ENCODE data around the gene NDUFB2. TPM values are rescaled to one million over a fixed set of nuclear protein-coding genes. Genes with fewer than 3 reads are reported as not detected.

The NDUFB2 gene
- total and polyA plus RNA-seq, 2 donors (not counting 1 experiment from before 2014, with no cell fraction given), result 67.9 to 171 TPM

GRCh38 chr7:140746751-140747150 lies 50.2 kb downstream of the NDUFB2 start:
- intact Hi-C loops (cut with micrococcal nuclease), result no loop called here
- no peak overlapping the region for H3K4me3 ChIP-seq (ENCODE audit: control extremely low read depth in 1 of 5, extremely low read depth in 1 of 5, insufficient read depth in 1 of 5, low read depth in 2 of 5, low read length in 4 of 5)
- H4K20me1 ChIP-seq (ENCODE audit: control insufficient read depth, insufficient read depth, low read length, poor library complexity, severe bottlenecking), result no peaks in the 10 kb centered on the region
- Mint-ChIP-seq H3K27ac (no peak overlapping the region), H3K27me3 (no peaks in the 10 kb centered on the region), H3K9me3 (ENCODE audit: insufficient read depth) (no peaks in the 10 kb centered on the region), H3K4me1 (peaks cover 13% of the 10 kb centered on the region), H3K4me3 (no peak overlapping the region)
- CTCF ChIA-PET, result no interaction called here
- H2AFZ ChIP-seq (ENCODE audit: insufficient read depth, low read depth, low read length, poor library complexity, severe bottlenecking), result no peak overlapping the region
- H3K36me3 ChIP-seq (replicated peaks in 1 of 2; ENCODE audit: control extremely low read depth in 1 of 2, control insufficient read depth in 1 of 2, extremely low read depth in 1 of 2, insufficient read depth in 2 of 2, low read length in 1 of 2), result peaks cover 4 to 6% of the 10 kb centered on the region in 2 experiments
- DNase-seq (no peak), ATAC-seq (ENCODE audit: low read depth) (no peak)
- POLR2A ChIA-PET, result no interaction called here
- no peak overlapping the region for H3K9ac ChIP-seq (ENCODE audit: low read length)
- TF ChIP-seq CTCF (IDR thresholded peaks at IDR 0.05) (no peak), EZH2 (IDR thresholded peaks at IDR 0.05; ENCODE audit: borderline replicate concordance, insufficient read depth, low read depth, low read length, poor library complexity, severe bottlenecking) (no peak)
- H3K79me2 ChIP-seq (ENCODE audit: control insufficient read depth, insufficient read depth, low read length), result no peaks in the 10 kb centered on the region
- no peak overlapping the region for H3K4me2 ChIP-seq (replicated peaks; ENCODE audit: low read depth, low read length, poor library complexity, severe bottlenecking)
- H3K27me3 ChIP-seq (replicated peaks in 1 of 4; ENCODE audit: control extremely low read depth in 1 of 4, control insufficient read depth in 3 of 4, insufficient read depth in 4 of 4, low read length in 3 of 4), result no peaks in the 10 kb centered on the region
- no peaks in the 10 kb centered on the region for H3K9me3 ChIP-seq (ENCODE audit: control extremely low read depth in 1 of 3, control insufficient read depth in 2 of 3, insufficient read depth in 1 of 3, low read length in 2 of 3)
- WGBS (ENCODE audit: insufficient coverage), result no CpG with 5 or more reads among the region's 2 CpGs
- no peak overlapping the region for H3K27ac ChIP-seq (ENCODE audit: low read length in 2 of 2)
- peaks cover 8 to 9% of the 10 kb centered on the region in 2 donors for H3K4me1 ChIP-seq (ENCODE audit: control insufficient read depth in 2 of 2, insufficient read depth in 2 of 2, low read length in 2 of 2)

DNA sequence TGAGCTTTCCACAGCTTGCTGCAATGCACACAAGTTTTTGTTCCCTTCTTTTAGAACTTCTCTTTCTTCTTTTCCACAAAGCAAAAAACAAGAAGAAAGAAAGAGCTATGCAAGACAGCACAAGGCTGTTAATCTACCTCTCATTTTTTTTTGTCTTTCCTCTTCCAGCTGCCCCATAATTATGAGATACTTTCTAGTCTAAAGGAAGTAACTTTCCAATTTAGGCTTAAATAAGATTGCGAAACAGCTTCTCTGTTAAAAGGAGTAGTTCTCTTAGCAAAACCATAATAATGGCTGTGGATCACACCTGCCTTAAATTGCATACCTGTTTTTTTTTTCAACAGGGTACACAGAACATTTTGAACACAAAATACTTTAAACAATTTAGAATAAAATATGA lies 56.0 kb downstream of the NDUFB2 start:
- Mint-ChIP-seq H3K4me3 (no peak overlapping the region), H3K9me3 (ENCODE audit: insufficient read depth) (no peaks in the 10 kb centered on the region), H3K27ac (no peak overlapping the region), H3K27me3 (no peaks in the 10 kb centered on the region), H3K4me1 (no peaks in the 10 kb centered on the region)
- intact Hi-C loops (cut with micrococcal nuclease), result no loop called here
- H3K36me3 ChIP-seq (replicated peaks in 1 of 2; ENCODE audit: control extremely low read depth in 1 of 2, control insufficient read depth in 1 of 2, extremely low read depth in 1 of 2, insufficient read depth in 2 of 2, low read length in 1 of 2), result peaks cover 11 to 12% of the 10 kb centered on the region in 2 experiments
- TF ChIP-seq EZH2 (IDR thresholded peaks at IDR 0.05; ENCODE audit: borderline replicate concordance, insufficient read depth, low read depth, low read length, poor library complexity, severe bottlenecking), result no peak
- TF ChIP-seq CTCF (IDR thresholded peaks at IDR 0.05), result no peak
- no peaks in the 10 kb centered on the region for H4K20me1 ChIP-seq (ENCODE audit: control insufficient read depth, insufficient read depth, low read length, poor library complexity, severe bottlenecking)
- H3K4me1 ChIP-seq (ENCODE audit: control insufficient read depth in 2 of 2, insufficient read depth in 2 of 2, low read length in 2 of 2), result no peaks in the 10 kb centered on the region
- ATAC-seq (ENCODE audit: low read depth) (no peak), DNase-seq (no peak)
- CTCF ChIA-PET, result no interaction called here
- H3K9me3 ChIP-seq (ENCODE audit: control extremely low read depth in 1 of 3, control insufficient read depth in 2 of 3, insufficient read depth in 1 of 3, low read length in 2 of 3), result no peaks in the 10 kb centered on the region
- no peak overlapping the region for H3K9ac ChIP-seq (ENCODE audit: low read length)
- H3K4me2 ChIP-seq (replicated peaks; ENCODE audit: low read depth, low read length, poor library complexity, severe bottlenecking), result no peak overlapping the region
- H3K79me2 ChIP-seq (ENCODE audit: control insufficient read depth, insufficient read depth, low read length), result no peaks in the 10 kb centered on the region
- no peak overlapping the region for H3K27ac ChIP-seq (ENCODE audit: low read length in 2 of 2)
- no peak overlapping the region for H3K4me3 ChIP-seq (ENCODE audit: control extremely low read depth in 1 of 5, extremely low read depth in 1 of 5, insufficient read depth in 1 of 5, low read depth in 2 of 5, low read length in 4 of 5)
- no peak overlapping the region for H2AFZ ChIP-seq (ENCODE audit: insufficient read depth, low read depth, low read length, poor library complexity, severe bottlenecking)
- WGBS (ENCODE audit: insufficient coverage), result no CpG with 5 or more reads among the region's 1 CpG
- no peaks in the 10 kb centered on the region for H3K27me3 ChIP-seq (replicated peaks in 1 of 4; ENCODE audit: control extremely low read depth in 1 of 4, control insufficient read depth in 3 of 4, insufficient read depth in 4 of 4, low read length in 3 of 4)
- POLR2A ChIA-PET, result no interaction called here
